GM19467 (cell line): ENCODE results near the gene SLC29A2.
"Not testable (repeated sequence)": the region's sequence is repeated elsewhere in the genome, so short reads cannot be mapped to it uniquely, and the experiment has no call there.

Source experiments
- ATAC-seq: cut with Tn5 transposase; IDR thresholded peaks from one replicate; pipeline ENCODE4 v1.9.1; 2021; ENCODE audit warnings: mild to moderate bottlenecking, moderate library complexity; ENCODE audit not compliant: unreplicated experiment

Gene SLC29A2

DNA sequence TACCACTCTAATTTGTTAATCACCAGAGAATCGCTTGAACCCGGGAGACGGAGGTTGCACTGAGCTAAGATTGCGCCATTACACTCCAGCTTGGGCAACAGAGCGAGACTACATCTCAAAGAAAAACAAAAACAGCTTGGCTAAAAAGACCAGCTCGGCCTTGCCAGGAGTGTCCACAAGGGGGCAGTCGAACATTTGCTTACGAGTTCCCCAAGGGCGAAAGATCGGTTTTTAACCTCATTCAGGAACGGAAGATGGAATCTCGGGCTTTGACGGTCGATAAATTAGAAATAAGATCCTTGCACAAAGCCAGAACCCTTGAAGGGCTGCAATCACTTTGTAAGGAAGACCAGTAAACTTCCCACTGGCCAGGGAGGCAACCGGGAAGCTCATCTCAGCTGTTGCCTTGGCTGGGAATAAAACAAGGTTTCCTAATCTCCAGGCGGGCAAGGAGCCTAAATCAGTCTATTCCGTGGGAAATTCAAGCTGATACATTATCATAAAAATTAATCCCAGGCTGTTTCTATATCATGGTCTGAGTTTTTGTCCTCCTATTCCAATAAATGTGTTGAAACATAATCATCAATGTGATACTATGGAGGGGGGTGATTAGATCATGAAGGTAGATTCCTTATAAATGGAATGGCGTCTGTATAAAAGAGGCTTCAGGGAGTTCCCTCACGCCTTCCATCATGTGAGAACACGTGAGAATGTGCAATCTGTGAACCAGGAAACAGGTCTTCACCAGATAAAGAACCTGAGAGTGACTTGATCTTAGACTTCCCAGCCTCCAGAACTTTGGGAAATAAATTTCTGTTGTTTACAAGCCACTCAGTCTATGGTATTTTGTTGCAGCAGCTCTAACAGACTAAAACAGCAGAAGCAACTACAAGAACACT is 14.9 kb upstream of the SLC29A2 start:
- no peak for ATAC-seq

- not testable (repeated sequence) for ATAC-seq
Measured at GRCh38 chr11:66384316-66384715, 12.8 kb upstream of the SLC29A2 start.

- ATAC-seq: not testable (repeated sequence)
Measured at GRCh38 chr11:66380264-66380663, 8.7 kb upstream of the SLC29A2 start.

DNA sequence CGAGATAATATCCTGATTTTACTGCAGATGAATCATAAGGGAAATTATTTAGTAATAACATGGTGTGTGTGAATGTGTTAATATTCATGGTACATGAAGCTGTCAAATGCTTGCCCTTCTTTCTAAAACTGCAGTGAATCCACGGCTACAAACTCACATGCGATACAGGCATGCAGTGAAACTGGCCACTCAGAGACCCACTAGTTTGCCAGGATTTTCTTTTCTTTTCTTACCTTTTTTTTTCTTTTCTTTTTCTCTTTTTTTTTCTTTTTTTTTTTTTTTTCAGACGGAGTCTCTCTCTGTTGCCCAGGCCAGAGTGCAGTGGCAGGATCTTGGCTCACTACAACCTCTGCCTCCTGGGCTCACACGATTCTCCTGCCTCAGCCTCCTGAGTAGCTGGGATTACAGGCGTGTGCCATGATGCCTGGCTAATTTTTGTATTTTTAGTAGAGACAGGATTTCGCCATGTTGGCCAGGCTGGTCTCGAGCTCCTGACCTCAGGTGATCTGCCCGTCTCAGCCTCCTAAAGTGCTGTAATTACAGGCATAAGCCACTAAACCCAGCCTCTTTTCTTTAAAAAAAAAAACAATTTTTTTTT is 2.2 kb upstream of the SLC29A2 start:
- not testable (repeated sequence) for ATAC-seq

DNA sequence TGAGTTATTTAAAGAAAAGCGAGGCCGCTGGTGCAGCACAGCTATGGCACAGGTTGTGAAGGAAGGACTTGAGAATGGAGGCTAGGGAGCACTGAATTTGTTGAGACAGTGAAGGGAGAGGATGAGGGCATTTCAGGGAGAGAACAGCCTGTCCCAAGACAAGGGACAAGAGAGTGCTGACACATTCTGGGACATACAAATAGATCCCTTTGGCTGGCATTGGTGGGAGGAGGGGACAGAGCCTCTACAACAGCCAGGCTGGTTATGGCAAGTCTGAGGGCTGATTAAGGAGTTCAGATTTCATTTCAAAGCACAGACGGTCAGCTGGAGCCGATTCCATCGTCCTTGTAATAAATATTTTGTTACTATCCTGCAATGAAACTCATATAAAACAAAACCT is 1.7 kb upstream of the SLC29A2 start:
- no peak for ATAC-seq

GRCh38 chr11:66369073-66369894 is 2.3 kb downstream of the SLC29A2 start:
- no peak for ATAC-seq

- no peak for ATAC-seq
Measured at GRCh38 chr11:66368484-66368883, 3.1 kb downstream of the SLC29A2 start.

- ATAC-seq: no peak
Measured at GRCh38 chr11:66367561-66368312, 3.8 kb downstream of the SLC29A2 start.

DNA sequence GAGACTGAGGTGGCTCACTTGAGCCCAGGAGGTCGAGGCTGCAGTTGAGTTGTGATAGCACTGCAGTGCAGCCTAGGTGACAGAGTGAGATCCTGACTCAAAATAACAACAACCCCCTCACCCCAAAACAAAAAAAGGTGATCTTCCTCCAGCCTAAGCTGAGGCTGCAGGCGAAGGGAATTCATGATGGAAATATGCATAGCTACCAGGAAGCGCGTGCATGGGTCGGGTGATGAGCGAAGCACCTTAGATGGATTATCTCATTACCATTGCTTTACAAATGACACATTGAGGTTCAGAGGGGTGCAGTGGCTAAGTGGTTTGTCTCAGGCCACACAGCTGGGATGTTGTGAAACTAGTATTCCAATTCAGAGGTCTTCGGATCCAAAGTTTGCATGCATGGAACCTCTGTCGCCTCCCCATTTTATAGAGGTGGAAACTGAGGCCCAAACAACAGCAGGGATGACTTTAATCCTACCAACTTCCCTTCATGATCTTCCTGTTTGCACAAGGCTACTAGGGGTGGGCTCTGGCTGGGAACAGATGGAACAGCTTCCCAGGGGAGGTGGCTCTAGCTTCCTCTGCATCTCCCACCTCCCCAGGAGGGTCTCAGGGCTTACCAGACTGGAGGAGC is 4.6 kb downstream of the SLC29A2 start:
- no peak for ATAC-seq

GRCh38 chr11:66365711-66366619 is 5.6 kb downstream of the SLC29A2 start:
- ATAC-seq: no peak

DNA sequence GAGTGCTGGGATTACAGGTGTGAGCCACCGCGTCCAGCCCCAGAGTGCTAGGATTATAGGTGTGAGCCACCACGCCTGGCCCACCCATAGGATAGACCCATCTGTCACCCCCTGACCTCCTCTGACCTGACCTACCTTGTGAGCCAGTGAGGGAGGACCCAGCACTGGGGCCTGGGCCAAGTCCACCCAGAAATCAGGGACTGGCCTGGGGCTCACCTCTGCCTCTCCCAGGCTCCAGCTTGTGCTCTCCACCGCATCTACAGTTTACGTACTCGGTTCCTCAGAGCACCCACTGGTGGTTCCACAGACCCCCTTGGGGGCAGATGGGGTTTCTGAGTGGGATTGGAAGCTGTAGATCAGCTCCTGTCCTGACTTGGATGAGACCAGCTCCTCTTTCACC is 6.4 kb downstream of the SLC29A2 start:
- no peak for ATAC-seq

DNA sequence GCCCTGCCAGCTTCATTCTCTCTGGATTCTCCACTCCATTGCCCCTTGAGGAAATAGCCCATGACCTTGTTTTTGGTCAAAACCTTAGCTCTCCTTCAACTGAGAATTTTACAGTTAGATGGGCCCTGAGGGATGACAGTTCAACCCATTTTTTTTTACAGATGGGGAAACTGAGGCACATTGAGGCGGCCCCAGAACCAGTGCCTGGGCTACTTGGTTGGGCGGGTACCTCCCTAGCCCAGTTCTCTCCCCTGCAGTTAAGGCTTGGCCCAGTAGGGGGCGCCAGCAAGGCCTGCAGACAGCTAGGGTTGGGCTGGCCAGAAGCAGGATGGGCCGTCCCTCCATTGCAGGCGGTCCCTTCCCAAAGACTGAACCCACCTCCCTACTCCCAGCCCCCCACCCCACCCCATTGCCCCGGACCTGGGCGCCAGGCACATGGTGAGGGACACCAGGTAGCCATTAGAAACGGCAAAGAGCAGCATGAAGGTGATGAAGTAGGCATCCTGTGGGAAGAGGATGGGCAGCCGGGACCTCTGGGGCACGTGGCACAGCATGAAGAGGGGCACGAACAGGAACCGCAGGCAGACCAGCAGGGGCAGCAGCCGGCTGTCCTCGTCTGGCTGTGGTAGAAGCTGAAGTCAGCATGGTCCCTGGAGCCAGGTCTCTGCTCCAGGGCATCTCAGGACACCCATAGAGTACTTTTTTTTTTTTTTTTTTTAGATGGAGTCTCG is 7.6 kb downstream of the SLC29A2 start:
- no peak for ATAC-seq

DNA sequence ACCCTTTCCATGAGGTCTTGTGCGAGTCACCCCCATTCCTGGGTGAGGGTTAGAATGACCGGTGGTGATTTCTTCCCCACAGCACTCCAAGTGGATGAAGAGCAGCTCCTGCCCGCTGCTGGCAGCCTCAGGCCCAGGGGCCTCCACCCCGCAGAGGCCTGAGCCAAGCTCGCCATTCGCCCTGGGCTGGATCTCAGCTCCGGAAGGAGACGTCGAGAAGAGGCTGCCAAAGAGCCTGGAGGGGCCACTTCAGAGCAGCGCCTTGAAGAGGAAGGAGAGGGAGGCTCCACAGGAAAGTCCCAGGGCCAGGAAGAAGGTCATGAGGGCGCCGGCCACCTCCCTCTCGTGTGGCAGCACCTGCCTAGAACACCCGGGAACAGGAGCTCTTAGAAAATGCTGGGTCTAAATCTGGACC is 8.4 kb downstream of the SLC29A2 start:
- ATAC-seq: no peak

- ATAC-seq: no peak
Measured at GRCh38 chr11:66362481-66363147, 8.9 kb downstream of the SLC29A2 start.

DNA sequence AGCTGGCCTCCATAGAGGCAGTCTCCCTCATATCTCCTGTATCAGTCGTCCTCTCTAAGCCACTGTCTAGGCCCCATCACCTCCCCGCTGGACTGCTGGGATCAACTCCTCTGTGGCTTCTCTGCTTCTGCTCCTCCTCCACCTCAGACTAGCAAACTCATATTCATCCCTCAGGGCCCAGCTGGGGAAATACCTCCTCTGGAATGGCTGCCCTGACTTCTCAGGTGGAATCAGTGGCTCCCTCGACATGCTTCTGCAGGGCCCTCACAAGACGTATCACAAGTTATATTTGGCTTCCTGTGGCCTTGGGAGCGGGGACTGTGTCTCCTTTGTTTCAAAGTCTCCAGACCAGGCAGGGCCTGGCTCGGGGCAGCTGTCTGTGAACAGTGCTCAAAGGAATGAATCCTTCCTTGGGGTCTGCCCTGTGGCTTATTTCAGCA is 10.0 kb downstream of the SLC29A2 start:
- ATAC-seq: no peak

GRCh38 chr11:66360406-66361073 is 11.0 kb downstream of the SLC29A2 start:
- ATAC-seq: no peak

GRCh38 chr11:66359662-66360087 is 11.9 kb downstream of the SLC29A2 start:
- no peak for ATAC-seq
